WERI-Rb-1 (cell line): ENCODE results near the gene SOX10.

Source experiments
- DNase-seq: peaks from one replicate; pipeline ENCODE4 v3.0.0-alpha.2; 2020
- H3K27ac ChIP-seq: fragments of 250-450 bp; sonication (Bioruptor Pico); 2 replicates; pipeline ENCODE4 v1.5.1; 2020; ENCODE audit warnings: mild to moderate bottlenecking, moderate library complexity
- H3K27me3 ChIP-seq: fragments of 250-450 bp; sonication (Bioruptor Pico); 2 replicates; pipeline ENCODE4 v1.5.1; 2021; ENCODE audit warnings: mild to moderate bottlenecking, low read depth, moderate library complexity; ENCODE audit not compliant: insufficient read depth, severe bottlenecking
- H3K36me3 ChIP-seq: fragments of 250-450 bp; sonication (Bioruptor Pico); 2 replicates; pipeline ENCODE4 v1.5.1; 2020; ENCODE audit warnings: mild to moderate bottlenecking, moderate library complexity
- H3K4me3 ChIP-seq: 2 replicates; pipeline ENCODE4 v1.5.1; 2011; ENCODE audit warnings: low read depth, mild to moderate bottlenecking, control low read depth, low read length
- H3K9me3 ChIP-seq: fragments of 250-450 bp; sonication (Bioruptor Pico); 2 replicates; pipeline ENCODE4 v1.5.1; 2021; ENCODE audit warnings: mild to moderate bottlenecking, moderate library complexity; ENCODE audit not compliant: severe bottlenecking
- TF ChIP-seq, protein P1 (sequence below): IDR thresholded peaks from 2 replicates; pipeline ENCODE4 v1.5.1; 2011; ENCODE audit warnings: low read depth, mild to moderate bottlenecking, control low read depth, inconsistent platforms, low read length

Gene SOX10

DNA sequence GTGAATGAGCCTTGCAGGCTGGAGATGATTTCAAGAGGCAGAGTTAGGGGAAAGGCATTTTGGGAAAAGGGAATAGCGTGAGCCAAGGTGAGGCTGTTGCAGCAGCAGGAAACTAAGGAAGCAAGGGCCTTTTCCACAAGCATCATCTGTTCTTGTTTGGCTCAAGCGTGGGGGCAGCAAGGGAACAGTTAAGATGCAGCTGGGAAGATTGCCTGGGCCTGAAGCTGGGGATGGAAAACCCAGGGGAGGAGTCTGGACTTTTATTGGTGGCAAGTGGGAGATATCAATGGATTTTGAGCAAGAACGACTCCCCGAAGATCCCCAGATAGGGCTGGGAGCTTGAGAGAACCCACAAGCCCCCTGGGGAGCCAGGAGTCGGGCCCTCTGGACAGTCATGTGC lies 45.5 kb upstream of the SOX10 start:
- no peaks in the 10 kb centered on the region for H3K27me3 ChIP-seq
- no peak overlapping the region for H3K4me3 ChIP-seq
- TF ChIP-seq, protein P1, sequence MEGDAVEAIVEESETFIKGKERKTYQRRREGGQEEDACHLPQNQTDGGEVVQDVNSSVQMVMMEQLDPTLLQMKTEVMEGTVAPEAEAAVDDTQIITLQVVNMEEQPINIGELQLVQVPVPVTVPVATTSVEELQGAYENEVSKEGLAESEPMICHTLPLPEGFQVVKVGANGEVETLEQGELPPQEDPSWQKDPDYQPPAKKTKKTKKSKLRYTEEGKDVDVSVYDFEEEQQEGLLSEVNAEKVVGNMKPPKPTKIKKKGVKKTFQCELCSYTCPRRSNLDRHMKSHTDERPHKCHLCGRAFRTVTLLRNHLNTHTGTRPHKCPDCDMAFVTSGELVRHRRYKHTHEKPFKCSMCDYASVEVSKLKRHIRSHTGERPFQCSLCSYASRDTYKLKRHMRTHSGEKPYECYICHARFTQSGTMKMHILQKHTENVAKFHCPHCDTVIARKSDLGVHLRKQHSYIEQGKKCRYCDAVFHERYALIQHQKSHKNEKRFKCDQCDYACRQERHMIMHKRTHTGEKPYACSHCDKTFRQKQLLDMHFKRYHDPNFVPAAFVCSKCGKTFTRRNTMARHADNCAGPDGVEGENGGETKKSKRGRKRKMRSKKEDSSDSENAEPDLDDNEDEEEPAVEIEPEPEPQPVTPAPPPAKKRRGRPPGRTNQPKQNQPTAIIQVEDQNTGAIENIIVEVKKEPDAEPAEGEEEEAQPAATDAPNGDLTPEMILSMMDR = no peak

GRCh38 chr22:38029370-38029769 lies 45.0 kb upstream of the SOX10 start:
- Histone ChIP-seq H3K4me3 (no peak overlapping the region), H3K9me3 (no peaks in the 10 kb centered on the region), H3K36me3 (no peaks in the 10 kb centered on the region), H3K27ac (no peak overlapping the region), H3K27me3 (no peaks in the 10 kb centered on the region)
- no peak for DNase-seq
- TF ChIP-seq, protein P1 = no peak

More for the DNA sequence above, 45.5 kb upstream of the SOX10 start:
- Histone ChIP-seq H3K27ac (no peak overlapping the region), H3K36me3 (no peaks in the 10 kb centered on the region), H3K9me3 (no peaks in the 10 kb centered on the region)
- no peak for DNase-seq

DNA sequence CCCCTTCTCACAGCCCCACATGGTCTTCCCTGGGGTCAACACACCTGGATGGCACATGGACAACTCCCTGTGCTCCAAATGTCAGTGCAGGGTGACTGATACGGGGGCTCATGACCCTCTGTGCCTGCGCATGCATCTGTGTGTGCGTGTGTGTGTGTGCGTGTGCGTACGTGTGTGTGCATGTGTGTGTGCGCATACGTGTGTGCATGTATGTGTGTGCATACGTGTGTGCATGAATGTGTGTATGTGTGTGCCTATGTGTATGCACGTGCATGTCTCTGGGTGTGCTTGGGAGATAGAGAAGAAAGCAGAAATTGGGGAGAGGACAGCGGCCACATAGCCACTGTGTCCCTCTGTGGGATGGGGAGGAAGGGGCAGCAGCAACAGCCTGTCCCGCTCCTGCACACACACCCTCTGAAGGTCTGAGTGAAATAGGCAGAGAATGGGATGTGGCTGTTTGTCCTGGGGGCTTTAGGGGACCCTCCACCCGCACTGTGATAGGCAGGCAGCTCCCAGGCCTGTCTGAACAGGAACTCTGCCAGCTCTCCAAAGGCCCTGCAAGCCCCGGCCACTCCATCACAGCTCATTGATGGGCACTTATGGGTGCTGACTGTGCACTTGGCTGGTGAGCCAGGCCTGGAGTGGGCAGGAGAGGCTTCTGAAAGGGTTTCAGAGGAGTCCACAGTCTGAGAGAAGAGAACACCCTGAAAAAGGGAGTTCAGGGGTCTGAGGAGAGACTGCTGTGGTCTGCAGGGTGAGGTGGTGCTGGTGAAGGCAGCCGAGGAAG lies 44.2 kb upstream of the SOX10 start:
- no peaks in the 10 kb centered on the region for H3K27me3 ChIP-seq
- no peak overlapping the region for H3K27ac ChIP-seq
- no peak for DNase-seq
- no peak overlapping the region for H3K4me3 ChIP-seq
- H3K36me3 ChIP-seq = no peaks in the 10 kb centered on the region
- H3K9me3 ChIP-seq = no peaks in the 10 kb centered on the region
- TF ChIP-seq, protein P1 = no peak

DNA sequence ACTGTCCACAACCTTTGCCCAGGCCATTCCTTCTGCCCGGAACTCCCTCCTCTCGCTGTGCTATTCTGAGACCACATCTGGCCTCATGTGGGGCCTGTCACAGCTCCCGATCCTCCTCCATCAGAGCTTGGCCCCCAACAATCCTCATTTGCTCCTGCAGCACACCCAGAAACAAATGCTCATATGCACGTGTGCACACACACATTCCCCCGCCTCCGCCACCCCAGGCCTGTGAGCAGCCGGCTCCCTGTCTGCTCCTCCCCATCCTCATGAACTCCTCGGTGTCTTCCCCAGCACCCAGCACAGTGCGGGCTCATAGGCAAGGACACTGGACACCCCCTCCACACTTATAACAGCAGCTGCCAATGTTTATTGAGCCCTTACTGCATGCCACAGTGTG lies 43.1 kb upstream of the SOX10 start:
- no peak for DNase-seq
- TF ChIP-seq, protein P1 = no peak
- Histone ChIP-seq H3K27ac (no peak overlapping the region), H3K4me3 (no peak overlapping the region), H3K27me3 (no peaks in the 10 kb centered on the region), H3K9me3 (no peaks in the 10 kb centered on the region), H3K36me3 (no peaks in the 10 kb centered on the region)

GRCh38 chr22:38026130-38027111 lies 42.1 kb upstream of the SOX10 start:
- no peak overlapping the region for H3K4me3 ChIP-seq
- H3K36me3 ChIP-seq = no peaks in the 10 kb centered on the region
- TF ChIP-seq, protein P1 = no peak
- no peaks in the 10 kb centered on the region for H3K27me3 ChIP-seq
- H3K9me3 ChIP-seq = no peaks in the 10 kb centered on the region
- H3K27ac ChIP-seq = no peak overlapping the region
- no peak for DNase-seq
